H1 (cell line): ENCODE data around the gene FMNL2. TPM values are rescaled to one million over a fixed set of nuclear protein-coding genes. Genes with fewer than 3 reads are reported as not detected.

ENCODE experiments used
- ATF2 ChIP-seq: IDR thresholded peaks from 2 replicates; pipeline ENCODE4 v1.6.1; 2012; ENCODE audit warnings: low read length, inconsistent platforms
- CTBP2 ChIP-seq: IDR thresholded peaks from 2 replicates; pipeline ENCODE4 v1.7.0; 2011; ENCODE audit warnings: borderline replicate concordance, mild to moderate bottlenecking, moderate library complexity, mixed read lengths, low read length; ENCODE audit not compliant: insufficient read depth, insufficient read length
- NRF1 ChIP-seq: IDR thresholded peaks from 2 replicates; pipeline ENCODE4 v1.6.1; 2011; ENCODE audit warnings: mild to moderate bottlenecking, low read depth, low read length, improper control_type of control experiment
- polyA plus RNA-seq, 7 experiments: library from polyadenylated mRNA; depleted of rRNA in 3 of 7; stranded (reverse) in 5 of 7; unstranded in 2 of 7; fragments of >200 nt in 5 of 7; fragments of 200-250 nt in 2 of 7; gene quantifications; 1 replicate in 5 of 7; 2 replicates in 1 of 7; 4 replicates in 1 of 7; pipeline versions ENCODE4 v1.2.1 to v1.2.3, GENCODE V29; 2011 to 2013; ENCODE audit warnings: missing spikeins in 2 of 7, mixed read lengths in 2 of 7
- total RNA-seq: library from RNA; stranded (reverse); fragmentation: NEBNext Ultra II Directional; extraction: Animal tissue kit (Norgen Biotek cat#: 25700); gene quantifications from 2 replicates; pipeline ENCODE4 v1.2.1, GENCODE V29; 2021

Gene FMNL2
- total and polyA plus RNA-seq, 2 of the 8 experiments (the other 6 are each of a cell fraction or from before 2014, with no cell fraction given): 15.5 to 45.1 TPM

GRCh38 chr2:152620985-152621384, 286.0 kb downstream of the FMNL2 start (continued):
- TF ChIP-seq ATF2 (no peak), CTBP2 (no peak), NRF1 (no peak)
- TF ChIP-seq, all 59 proteins: peak for 0
